A549 treated with GW870086 at 1 μM for 4 hours (cell line): ENCODE results near the gene HNRNPA3. TPM values are rescaled to one million over a fixed set of nuclear protein-coding genes. Genes with fewer than 3 reads are reported as not detected.

Experiments used
- total RNA-seq: library from RNA; stranded (reverse); fragments of 200-300 nt; extraction: Qiagen RNA extraction; gene quantifications from 5 replicates; pipeline ENCODE4 v1.2.3, GENCODE V29; 2022; ENCODE audit warnings: low read depth

HNRNPA3 gene
- 338 to 373 TPM (median 343 TPM) in 5 replicates for total RNA-seq

DNA sequence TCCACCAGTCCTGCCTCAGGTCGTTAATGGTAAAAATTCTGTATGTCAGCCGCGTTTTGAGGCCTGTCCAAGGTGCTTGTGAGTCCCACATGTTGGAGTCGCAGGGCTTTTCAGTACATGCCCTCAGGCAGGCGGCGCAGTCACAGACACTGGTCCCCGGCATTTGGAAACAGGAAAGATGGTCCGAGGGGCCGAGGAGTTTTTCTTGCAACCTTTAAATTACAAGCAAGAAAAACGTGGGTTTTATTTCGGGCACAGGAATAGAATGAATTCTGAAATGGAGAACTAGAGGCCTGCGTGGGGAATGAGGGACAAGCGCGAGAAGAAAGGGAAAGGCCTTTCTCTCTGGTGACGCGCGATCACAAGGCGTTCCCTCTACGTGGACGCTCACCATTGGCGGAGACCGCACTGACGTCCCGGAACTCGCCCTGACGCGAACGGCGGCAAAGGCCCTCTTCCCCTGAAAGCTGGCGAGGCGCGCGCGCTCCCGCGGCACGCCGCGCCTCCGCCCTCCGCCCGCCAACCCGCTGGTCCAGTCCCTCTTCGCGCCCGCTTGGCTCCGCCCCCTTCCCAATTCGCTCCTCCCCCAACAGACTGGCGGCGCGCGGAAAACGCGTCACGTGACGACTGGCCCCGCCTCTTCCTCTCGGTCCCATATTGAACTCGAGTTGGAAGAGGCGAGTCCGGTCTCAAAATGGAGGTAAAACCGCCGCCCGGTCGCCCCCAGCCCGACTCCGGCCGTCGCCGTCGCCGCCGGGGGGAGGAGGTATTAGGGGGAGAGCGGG is at the start of gene HNRNPA3:
HNRNPA3 (plus strand) TSS at position 689 of the 785 bp plus-strand sequence; CDS start at position 695, 6 bp downstream.

DNA sequence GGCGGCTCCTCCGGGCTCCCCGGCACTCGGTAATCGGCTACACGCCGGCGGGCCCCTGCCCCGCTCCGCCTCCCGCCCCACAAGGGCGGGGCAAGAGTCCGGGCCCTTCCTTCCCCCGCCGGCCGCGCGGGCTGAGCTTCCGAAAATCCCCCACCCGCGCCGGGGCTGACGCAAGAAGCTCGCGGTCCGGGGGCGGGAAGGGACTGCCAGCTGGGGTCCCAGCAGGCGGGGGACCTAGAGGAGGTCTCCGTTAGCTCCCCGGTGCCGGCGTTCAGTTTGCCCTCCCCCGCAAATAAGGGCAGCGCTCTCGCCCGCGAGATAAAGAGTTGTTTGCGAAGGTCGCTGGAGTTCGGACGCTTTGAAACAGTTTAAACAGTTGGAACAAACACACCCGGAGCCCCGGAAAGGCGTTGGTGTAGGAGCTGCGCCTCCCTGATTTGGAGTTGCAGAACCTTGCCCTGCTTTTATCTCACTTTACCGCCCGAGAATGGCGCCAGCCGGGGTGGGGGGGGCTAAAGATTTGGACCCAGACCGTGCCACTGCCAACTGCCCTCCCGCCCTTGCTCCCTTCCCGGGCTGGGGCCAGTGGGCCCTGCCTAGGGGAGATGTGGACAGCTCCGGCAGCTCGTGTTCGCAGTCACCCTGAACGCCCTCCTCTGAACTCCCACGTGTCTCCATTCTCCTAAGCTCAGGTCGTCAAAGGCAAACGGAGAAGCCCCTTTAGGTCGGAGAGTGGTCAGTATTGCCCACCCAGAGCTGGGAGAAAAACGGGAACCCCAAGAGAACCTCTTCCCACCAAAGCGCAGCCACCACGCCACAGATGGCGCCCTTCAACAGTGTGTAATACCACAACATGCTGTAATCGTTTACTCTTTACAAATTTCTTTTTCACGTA is 52.3 kb downstream of the HNRNPA3 start, which contains the start of gene NFE2L2:
NFE2L2 (minus strand) TSS at position 35 of the 895 bp plus-strand sequence. CDS start 151 bp downstream, outside the sequence.

Other genes with a start within 250 kb of the HNRNPA3 start
- gene NFE2L2, start 51.9 kb downstream of the HNRNPA3 start, total RNA-seq: 41.5 to 52.9 TPM (median 50.7 TPM) in 5 replicates
- gene AGPS, start 180.0 kb downstream of the HNRNPA3 start, total RNA-seq: 33.5 to 41.8 TPM (median 39.6 TPM) in 5 replicates